Right renal pelvis (tissue), 4 donors: Measurements from ENCODE around the gene PLEKHH2. TPM values are rescaled to one million over a fixed set of nuclear protein-coding genes. Genes with fewer than 3 reads are reported as not detected.

ENCODE experiments used
- DNase-seq, 4 donors: peaks; one replicate each; pipeline ENCODE4 v3.0.0-alpha.2; 2013; ENCODE audit warnings: low read depth in 4 of 4, low spot score in 3 of 4, missing footprints in 1 of 4
- polyA plus RNA-seq, 4 donors: library from polyadenylated mRNA; unstranded; fragments of 120-200 nt; gene quantifications; one replicate each; pipeline ENCODE4 v1.2.1, GENCODE V29; 2013; ENCODE audit not compliant: insufficient read length in 4 of 4

The PLEKHH2 gene
- polyA plus RNA-seq, 4 donors = 24.6 to 30.8 (median 27.1) TPM

GRCh38 chr2:43752302-43752701, 115.2 kb downstream of the PLEKHH2 start:
- no peak for DNase-seq

DNA sequence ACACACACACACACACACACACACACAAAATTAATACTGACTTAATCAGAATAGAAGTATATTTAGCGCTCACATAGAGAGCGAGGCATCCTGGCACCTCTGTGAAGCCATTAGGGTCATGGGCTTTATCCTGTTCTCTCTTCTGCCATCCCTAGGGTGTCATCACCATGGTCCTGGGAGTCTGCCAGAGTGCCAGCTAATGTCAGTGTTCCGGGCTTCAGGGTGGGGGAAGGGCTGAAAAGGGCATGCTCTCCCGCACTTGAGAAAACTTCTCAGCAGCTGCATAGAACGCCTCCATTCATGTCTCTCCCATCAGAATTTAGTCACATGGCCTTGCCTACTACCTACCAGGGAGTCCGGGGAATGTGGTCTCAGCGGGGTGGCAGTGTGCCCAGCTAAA, 117.1 kb downstream of the PLEKHH2 start:
- no peak for DNase-seq

DNA sequence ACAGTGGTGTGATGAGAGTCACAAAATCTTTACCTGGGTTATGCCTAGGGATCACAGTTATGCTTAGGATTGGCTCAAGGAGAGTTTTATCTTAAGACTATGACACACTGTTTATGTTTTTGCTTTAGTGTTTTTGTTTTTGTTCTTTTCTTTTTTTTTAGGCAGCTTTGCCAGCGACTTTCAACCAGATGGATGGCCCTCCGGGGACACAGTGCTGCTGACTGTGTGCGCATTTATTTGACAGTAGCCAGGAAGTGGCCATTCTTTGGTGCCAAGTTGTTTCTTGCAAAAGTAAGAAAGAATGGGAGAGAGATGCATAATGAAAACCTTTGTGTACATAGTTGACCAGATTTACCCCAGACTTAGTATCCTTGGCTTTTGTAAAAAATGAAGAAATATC, 121.7 kb downstream of the PLEKHH2 start:
- no peak for DNase-seq

- DNase-seq = no peak
Observed at GRCh38 chr2:43759195-43759594, 122.1 kb downstream of the PLEKHH2 start.

DNA sequence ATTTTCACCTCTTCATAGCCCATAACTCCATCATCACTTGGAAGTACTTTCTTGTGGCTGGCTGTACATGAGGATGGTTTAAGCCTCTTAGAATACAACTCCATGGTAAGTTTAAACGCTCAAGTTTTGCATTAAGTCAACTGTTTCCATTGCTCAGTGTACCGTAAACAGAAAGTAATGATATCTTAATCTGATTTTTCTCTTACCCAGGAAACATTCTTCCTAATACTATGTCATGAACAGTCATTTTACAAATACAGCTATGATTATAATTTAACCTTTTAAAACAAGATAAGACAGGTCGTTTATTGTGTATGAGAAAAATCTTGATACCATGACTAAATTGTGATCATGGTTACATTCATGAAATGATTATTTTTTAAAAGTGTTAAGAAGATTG, 125.2 kb downstream of the PLEKHH2 start:
- no peak for DNase-seq

- DNase-seq = no peak
Observed at GRCh38 chr2:43763091-43763490, 126.0 kb downstream of the PLEKHH2 start.

- DNase-seq = no peak
Observed at GRCh38 chr2:43764086-43764705, 127.1 kb downstream of the PLEKHH2 start.

DNA sequence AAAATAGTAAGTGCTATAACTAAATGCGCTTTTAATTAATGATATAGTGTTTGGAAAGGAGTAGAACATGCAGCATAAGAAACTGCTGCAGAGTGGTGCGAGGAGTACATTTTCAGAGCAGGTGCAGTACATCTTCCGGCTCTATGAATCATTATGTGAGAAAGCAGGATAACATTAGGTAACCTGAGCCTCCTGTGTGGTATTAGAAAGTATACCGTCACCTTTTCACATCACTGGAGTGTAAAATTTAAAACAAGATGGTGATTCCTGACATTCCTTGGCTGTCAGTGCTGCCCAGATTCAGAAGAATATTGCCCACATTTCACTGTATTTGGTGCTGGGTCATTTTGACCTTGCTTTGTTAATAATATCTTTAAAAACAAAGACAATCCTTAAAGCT, 128.9 kb downstream of the PLEKHH2 start:
- no peak for DNase-seq

- peak; percentile 84 to 90 (median 86) for DNase-seq
Observed at GRCh38 chr2:43773876-43774613, 137.0 kb downstream of the PLEKHH2 start, which contains the start of gene DYNC2LI1. Gene DYNC2LI1, plus strand, starts transcription at chr2:43774039. Its CDS starts 100 bp downstream, at chr2:43774139.

GRCh38 chr2:43774617-43775016, 137.6 kb downstream of the PLEKHH2 start:
- DNase-seq = no peak

- DNase-seq = no peak
Observed at GRCh38 chr2:43776324-43776723, 139.3 kb downstream of the PLEKHH2 start.

DNA sequence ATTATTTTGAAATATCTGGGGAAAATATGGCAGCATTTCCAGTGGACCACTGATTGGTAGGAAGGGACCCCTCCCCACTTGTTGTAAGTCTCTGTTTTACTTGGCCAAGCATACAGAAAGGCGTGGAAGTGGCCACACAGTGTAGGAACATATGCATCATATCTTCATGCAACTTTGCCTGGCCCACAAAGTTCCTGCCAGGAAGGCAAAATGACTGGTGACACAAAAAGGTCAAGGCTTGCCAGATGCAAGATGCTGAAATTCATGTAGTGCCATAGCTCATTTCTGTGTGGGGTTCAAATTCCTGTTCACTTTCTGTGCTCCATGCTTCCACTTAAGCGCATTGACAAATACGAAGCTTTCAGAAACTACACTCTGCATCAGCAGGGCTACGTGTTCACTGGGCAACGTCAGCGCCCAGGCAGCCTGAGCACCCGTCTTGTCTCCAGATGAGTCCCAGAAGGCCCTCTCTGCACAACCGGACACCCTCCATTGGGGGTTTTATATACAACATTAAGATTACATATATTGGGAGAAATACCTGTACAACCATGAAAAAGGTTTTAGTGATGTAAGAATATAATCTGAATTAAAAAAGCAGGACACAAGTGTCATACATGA, 140.4 kb downstream of the PLEKHH2 start:
- DNase-seq = no peak

DNA sequence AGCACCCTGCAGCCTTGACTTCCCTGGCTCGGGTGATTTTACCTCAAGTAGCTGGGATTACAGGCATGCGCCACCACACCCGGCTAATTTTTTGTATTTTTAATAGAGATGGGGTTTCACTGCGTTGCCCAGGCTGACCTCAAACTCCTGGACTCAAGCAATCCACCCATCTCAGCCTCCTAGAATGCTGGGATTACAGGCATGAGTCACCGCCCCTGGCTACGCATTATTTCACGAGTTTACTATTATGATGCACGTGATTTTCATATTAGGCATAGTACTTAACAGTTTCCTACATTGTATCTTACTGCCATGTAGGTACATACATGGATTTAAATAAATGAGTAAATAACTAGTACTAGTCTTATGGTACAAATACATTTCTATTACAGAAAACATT, 141.2 kb downstream of the PLEKHH2 start:
- DNase-seq = no peak

DNA sequence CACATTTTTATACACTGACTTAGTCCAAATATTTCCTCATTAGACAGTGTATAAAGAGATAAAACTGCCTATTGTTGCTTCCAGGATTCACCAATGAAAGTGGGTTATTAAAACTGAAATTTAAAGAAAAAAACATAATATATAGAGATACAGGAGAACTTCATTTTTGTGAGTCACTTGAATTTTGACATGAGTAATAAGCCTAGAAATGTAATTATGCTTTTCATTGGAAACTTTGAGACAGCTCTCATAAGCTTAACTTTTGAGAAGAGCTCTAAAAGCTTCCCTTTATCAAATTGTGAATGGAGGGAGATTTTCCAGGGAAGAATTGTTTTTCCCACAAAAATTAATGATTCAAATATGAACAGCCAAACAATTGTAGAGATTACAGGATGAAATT, 150.8 kb downstream of the PLEKHH2 start:
- no peak for DNase-seq

GRCh38 chr2:43788646-43789045, 151.6 kb downstream of the PLEKHH2 start:
- DNase-seq = no peak

GRCh38 chr2:43790147-43790546, 153.1 kb downstream of the PLEKHH2 start:
- DNase-seq = peak in 1 of 4 donors; percentile 4

DNA sequence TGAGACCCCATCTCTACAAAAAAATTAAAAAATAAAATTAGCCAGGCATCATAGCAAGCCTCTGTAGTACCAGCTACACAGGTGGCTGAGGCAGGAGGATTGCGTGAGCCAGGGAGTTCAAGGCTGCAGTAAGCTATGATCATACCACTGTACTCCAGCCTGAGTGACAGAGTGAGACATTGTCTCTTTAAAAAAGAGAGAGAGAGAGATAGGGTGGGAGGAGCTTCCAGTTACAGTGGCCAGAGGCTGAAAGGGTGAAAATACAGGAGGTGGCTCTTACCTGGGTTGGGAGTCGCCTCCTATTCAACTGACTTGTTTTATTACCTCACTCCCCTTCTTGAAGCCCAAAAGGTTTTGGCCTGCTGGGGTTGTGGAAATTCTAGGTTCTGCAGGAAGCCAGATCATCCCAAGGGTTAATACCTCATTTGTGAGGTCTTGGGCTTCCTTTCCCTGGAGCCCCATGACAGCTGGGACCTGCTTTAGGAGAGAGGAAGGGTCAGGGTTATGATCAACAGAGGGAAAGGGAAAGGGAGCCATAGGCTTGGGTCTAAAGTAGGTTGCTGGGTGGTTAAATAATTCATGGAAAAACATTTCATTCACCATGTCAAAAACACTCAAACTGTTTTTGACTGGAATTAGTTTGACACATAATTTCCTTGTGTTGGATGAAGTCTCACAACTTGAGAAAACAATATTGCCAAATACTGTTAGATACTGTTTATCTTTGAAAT, 154.1 kb downstream of the PLEKHH2 start:
- no peak for DNase-seq

DNA sequence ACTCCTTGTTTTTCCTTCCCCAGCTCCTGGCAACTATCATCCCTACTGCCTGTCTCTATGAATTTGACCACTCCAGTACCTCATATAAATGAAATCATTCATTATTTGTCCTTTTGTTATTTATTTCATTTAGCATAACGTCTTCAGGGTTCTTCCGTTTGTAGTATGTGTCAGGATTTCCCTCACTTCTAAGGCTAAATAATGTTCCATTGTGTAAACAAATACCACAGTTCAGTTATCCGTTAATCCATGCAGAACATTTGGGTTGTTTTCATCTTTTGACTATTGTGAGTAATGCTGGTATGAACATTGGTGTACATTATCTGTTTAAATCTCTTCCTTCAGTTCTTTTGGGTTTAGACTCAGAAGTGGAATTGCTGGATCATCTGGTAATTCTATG, 155.6 kb downstream of the PLEKHH2 start:
- peak in 2 of 4 donors; percentile 23 to 44 for DNase-seq

DNA sequence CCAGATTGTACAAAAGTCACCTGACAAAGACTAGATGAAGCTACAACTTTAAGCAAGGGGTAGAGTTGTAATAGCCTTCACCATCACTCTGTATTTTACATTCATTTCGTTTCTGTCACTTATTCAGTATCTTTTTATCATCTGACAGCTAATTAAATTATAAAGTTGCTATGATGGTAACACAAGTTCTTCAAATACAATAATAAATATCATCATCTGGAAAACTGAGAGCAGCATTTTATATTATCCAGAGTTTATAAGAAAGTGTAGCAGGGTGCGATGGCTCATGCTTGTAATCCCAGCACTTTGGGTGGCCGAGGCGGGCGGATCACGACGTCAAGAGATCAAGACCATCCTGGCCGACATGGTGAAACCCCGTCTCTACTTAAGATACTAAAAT, 157.9 kb downstream of the PLEKHH2 start:
- no peak for DNase-seq

DNA sequence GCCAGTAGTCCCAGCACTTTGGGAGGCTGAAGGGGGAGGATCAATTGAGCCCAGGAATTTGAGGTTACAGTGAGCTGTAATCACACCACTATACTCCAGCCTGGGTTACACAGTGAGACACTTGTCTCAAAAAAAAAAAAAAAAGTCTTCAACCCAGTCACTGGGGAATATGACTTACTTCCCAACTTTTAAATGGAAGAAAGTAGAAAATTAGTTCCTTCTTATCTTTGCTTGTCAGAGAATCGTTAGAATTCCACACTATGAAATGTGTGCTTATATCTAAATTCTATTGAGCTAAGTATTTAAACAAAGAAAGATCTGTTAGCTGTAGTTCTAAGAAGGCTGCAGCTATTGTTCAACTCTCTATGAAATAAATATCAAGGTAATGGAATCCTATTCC, 159.1 kb downstream of the PLEKHH2 start:
- no peak for DNase-seq

- no peak for DNase-seq
Observed at GRCh38 chr2:43798300-43798699, 161.2 kb downstream of the PLEKHH2 start.
